ENCODE measurements around the gene DSCAML1. TPM values are rescaled to one million over a fixed set of nuclear protein-coding genes. Genes with fewer than 3 reads are reported as not detected.

DSCAML1 gene
- total and polyA plus RNA-seq, 2 of the 8 experiments (the other 6 are each of a cell fraction or from before 2014, with no cell fraction given), result 0.19 to 0.24 TPM

DNA sequence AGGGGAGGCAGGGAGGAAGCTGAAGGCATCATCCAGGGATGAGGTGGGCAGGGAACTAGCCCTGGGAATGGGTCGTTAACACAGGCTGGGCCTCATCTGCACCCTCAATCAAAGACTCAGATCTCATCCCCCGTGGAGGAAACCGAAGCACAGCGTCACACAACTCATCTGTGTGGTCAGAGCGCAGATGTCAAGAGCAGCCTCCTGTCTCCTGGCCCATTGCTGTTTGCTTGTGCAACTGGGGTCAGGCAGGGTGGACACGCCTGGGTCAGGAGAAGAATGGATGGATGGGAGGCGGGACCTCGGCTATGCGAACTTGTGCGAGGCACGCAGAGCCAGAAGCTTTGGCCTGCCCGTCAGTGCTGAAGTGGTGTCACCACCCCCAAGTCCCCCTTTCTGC is 251.3 kb downstream of the DSCAML1 start:
- H2BK12ac ChIP-seq (ENCODE audit: low read depth, low read length), result no peak overlapping the region
- H4K8ac ChIP-seq (ENCODE audit: extremely low read depth, insufficient read depth, low read length), result no peak overlapping the region
- H4K20me1 ChIP-seq (replicated peaks in 1 of 2; ENCODE audit: control insufficient read depth in 1 of 2, insufficient read depth in 2 of 2, low read length in 2 of 2), result no peaks in the 10 kb centered on the region
- no peaks in the 10 kb centered on the region for H3K79me1 ChIP-seq (ENCODE audit: low read depth, low read length)
- H3K27me3 ChIP-seq (replicated peaks in 1 of 4; ENCODE audit: control insufficient read depth in 3 of 4, extremely low read depth in 1 of 4, insufficient read depth in 3 of 4, low read length in 3 of 4), result peaks cover 0 to 6% (median 0%) of the 10 kb centered on the region in 4 experiments; a peak in 3 of 7 replicates
- CTCF ChIA-PET (ENCODE audit: partially characterized antibody), result interaction anchor here (0.7 to 2.3 kb wide), 5 partner anchors 9 to 273 kb away, joined by 3 to 5 read pairs (median 3); no protein-coding TSS in a partner anchor
- no peak overlapping the region for H3K23ac ChIP-seq (ENCODE audit: insufficient read length)
- POLR2A ChIA-PET (ENCODE audit: partially characterized antibody), result no interaction called here
- H2BK5ac ChIP-seq (ENCODE audit: low read depth, low read length), result no peak overlapping the region
- no peak overlapping the region for H3K4me2 ChIP-seq (ENCODE audit: insufficient read depth in 1 of 2, low read depth in 2 of 2, low read length in 2 of 2)
- H2AFZ ChIP-seq (ENCODE audit: low read length), result no peak overlapping the region
- no peak overlapping the region for H3K9ac ChIP-seq (replicated peaks in 1 of 4; ENCODE audit: extremely low read depth in 1 of 4, low read depth in 3 of 4, low read length in 3 of 4)
- H3K4me1 ChIP-seq (replicated peaks in 1 of 4; ENCODE audit: control insufficient read depth in 3 of 4, insufficient read depth in 4 of 4, low read length in 3 of 4), result peaks cover 4 to 19% (median 12%) of the 10 kb centered on the region in 4 experiments
- H3K14ac ChIP-seq (ENCODE audit: insufficient read length), result no peak overlapping the region
- no peak for FAIRE-seq
- no peak overlapping the region for H2AK5ac ChIP-seq (ENCODE audit: low read depth, low read length)
- H3K23me2 ChIP-seq (ENCODE audit: low read depth, low read length), result no peaks in the 10 kb centered on the region; the same call in 1 of the 2 replicates
- H2BK15ac ChIP-seq (ENCODE audit: low read length), result no peak overlapping the region
- H2BK120ac ChIP-seq (replicated peaks; ENCODE audit: low read depth, low read length), result no peak overlapping the region
- DNase-seq (ENCODE audit: low read depth in 1 of 2, low spot score in 2 of 2), result no peak
- H3K4me3 ChIP-seq (ENCODE audit: extremely low read depth in 1 of 4, insufficient read depth in 2 of 4, low read depth in 3 of 4, low read length in 4 of 4), result no peak overlapping the region
- no peaks in the 10 kb centered on the region for H3K36me3 ChIP-seq (ENCODE audit: control insufficient read depth in 2 of 4, insufficient read depth in 4 of 4, low read length in 3 of 4)
- H3K56ac ChIP-seq (replicated peaks; ENCODE audit: insufficient read length, low read depth, low read length), result no peak overlapping the region
- no peak overlapping the region for H4K91ac ChIP-seq (replicated peaks; ENCODE audit: insufficient read length, low read length)
- no peak overlapping the region for H3K4ac ChIP-seq (replicated peaks; ENCODE audit: insufficient read length, low read depth, low read length)
- no peak overlapping the region for H4K5ac ChIP-seq (ENCODE audit: insufficient read length, low read depth, low read length)
- H3K27ac ChIP-seq (ENCODE audit: low read depth, low read length), result no peak overlapping the region
- no peak overlapping the region for H3K18ac ChIP-seq (ENCODE audit: extremely low read depth, low read length)
- H3K9me3 ChIP-seq (ENCODE audit: insufficient read depth in 2 of 2, low read depth in 1 of 2, low read length in 1 of 2), result no peaks in the 10 kb centered on the region
- no peak overlapping the region; the same call in 1 of the 2 replicates for H2BK20ac ChIP-seq (ENCODE audit: low read length)
- H3K79me2 ChIP-seq (ENCODE audit: control insufficient read depth in 1 of 2, insufficient read depth in 2 of 2, low read length in 2 of 2), result no peaks in the 10 kb centered on the region
- WGBS, 2 experiments (ENCODE audit: extremely low coverage in 1 of 2, insufficient coverage in 1 of 2, insufficient read length in 1 of 2, insufficient replicate concordance in 2 of 2, low coverage in 1 of 2, low lambda C conversion rate in 2 of 2, missing lambda C conversion rate in 1 of 2), result 87% methylated on average over 12 of the region's 12 CpGs; no CpG with 5 or more reads in 1 of the 2 experiments
- TF ChIP-seq SIX5 (IDR thresholded peaks at IDR 0.05; ENCODE audit: low read depth, low read length) (no peak), TBP (IDR thresholded peaks at IDR 0.05; ENCODE audit: low read depth, low read length) (no peak), ASH2L (IDR thresholded peaks at IDR 0.05; ENCODE audit: low read length) (no peak), SP4 (IDR thresholded peaks at IDR 0.05; ENCODE audit: low read length) (no peak), RAD21 (IDR thresholded peaks at IDR 0.05 in 1 of 2, conservative IDR thresholded peaks at IDR 0.05 in 1 of 2; ENCODE audit: low read depth in 2 of 2, low read length in 2 of 2) (no peak), EZH2 (IDR thresholded peaks at IDR 0.05; ENCODE audit: low read depth, low read length, severe bottlenecking) (no peak), CHD2 (IDR thresholded peaks at IDR 0.05; ENCODE audit: low read length) (no peak)
- TF ChIP-seq, protein P1, sequence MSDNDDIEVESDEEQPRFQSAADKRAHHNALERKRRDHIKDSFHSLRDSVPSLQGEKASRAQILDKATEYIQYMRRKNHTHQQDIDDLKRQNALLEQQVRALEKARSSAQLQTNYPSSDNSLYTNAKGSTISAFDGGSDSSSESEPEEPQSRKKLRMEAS (IDR thresholded peaks at IDR 0.05), result no peak
- TF ChIP-seq, protein P2, sequence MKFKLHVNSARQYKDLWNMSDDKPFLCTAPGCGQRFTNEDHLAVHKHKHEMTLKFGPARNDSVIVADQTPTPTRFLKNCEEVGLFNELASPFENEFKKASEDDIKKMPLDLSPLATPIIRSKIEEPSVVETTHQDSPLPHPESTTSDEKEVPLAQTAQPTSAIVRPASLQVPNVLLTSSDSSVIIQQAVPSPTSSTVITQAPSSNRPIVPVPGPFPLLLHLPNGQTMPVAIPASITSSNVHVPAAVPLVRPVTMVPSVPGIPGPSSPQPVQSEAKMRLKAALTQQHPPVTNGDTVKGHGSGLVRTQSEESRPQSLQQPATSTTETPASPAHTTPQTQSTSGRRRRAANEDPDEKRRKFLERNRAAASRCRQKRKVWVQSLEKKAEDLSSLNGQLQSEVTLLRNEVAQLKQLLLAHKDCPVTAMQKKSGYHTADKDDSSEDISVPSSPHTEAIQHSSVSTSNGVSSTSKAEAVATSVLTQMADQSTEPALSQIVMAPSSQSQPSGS (IDR thresholded peaks at IDR 0.05; ENCODE audit: low read length), result no peak

Measured in H1 (cell line).